ENCODE data around the gene ANAPC2.

ANAPC2 gene

DNA sequence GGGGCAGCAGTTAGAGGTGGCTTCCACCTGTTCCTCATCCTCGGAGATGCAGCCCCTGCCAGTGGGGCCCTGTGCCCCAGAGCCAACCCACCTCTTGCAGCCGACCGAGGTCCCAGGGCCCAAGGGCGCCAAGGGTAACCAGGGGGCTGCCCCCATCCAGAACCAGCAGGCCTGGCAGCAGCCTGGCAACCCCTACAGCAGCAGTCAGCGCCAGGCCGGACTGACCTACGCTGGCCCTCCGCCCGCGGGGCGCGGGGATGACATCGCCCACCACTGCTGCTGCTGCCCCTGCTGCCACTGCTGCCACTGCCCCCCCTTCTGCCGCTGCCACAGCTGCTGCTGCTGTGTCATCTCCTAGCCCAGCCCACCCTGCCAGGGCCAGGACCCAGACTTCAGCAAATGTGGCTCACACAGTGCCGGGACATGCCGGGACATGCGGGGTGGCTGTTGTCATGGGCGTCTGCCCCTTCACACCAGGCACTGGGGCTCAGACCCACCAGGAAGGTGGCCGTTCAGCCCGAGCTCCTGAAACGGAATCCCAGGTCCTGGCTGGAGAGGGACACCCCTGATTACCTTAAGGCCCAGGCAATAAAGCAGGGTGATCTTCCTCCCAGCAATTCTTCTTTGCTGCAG lies 37.5 kb upstream of the ANAPC2 start:
- Histone ChIP-seq H3K4me1 (ENCODE audit: control insufficient read depth, insufficient read depth, low read length) (peaks cover 23% of the 10 kb centered on the region), H3K27me3 (ENCODE audit: control insufficient read depth in 1 of 2, insufficient read depth in 2 of 2, low read length in 2 of 2) (peaks cover 22 to 30% of the 10 kb centered on the region in 2 donors), H3K27ac (ENCODE audit: low read length) (no peak overlapping the region), H3K9ac (ENCODE audit: low read length in 2 of 2) (no peak overlapping the region), H3K36me3 (ENCODE audit: control insufficient read depth in 2 of 2, insufficient read depth in 2 of 2, low read length in 2 of 2) (no peaks in the 10 kb centered on the region), H3K9me3 (ENCODE audit: control insufficient read depth in 2 of 2, low read length in 2 of 2) (no peaks in the 10 kb centered on the region), H3K4me3 (ENCODE audit: low read length in 2 of 2) (no peak overlapping the region)

- Histone ChIP-seq H3K4me1 (ENCODE audit: control insufficient read depth, insufficient read depth, low read length) (peaks cover 23% of the 10 kb centered on the region), H3K36me3 (ENCODE audit: control insufficient read depth in 2 of 2, insufficient read depth in 2 of 2, low read length in 2 of 2) (no peaks in the 10 kb centered on the region), H3K27ac (ENCODE audit: low read length) (peak within 1 kb of the TSS; percentile 85), H3K9ac (ENCODE audit: low read length in 2 of 2) (peak within 1 kb of the TSS; percentile 86 to 93), H3K9me3 (ENCODE audit: control insufficient read depth in 2 of 2, low read length in 2 of 2) (no peaks in the 10 kb centered on the region), H3K27me3 (ENCODE audit: control insufficient read depth in 1 of 2, insufficient read depth in 2 of 2, low read length in 2 of 2) (peaks cover 20 to 23% of the 10 kb centered on the region in 2 donors), H3K4me3 (ENCODE audit: low read length in 2 of 2) (peak within 1 kb of the TSS; percentile 83 to 88)
These were observed 36.7 kb upstream of the ANAPC2 start, which contains the start of gene CYSRT1 for GRCh38 chr9:137224830-137225694. Gene CYSRT1 (plus strand): TSS chr9:137225174. CDS start chr9:137225622, 448 bp downstream.

- Histone ChIP-seq H3K27ac (ENCODE audit: low read length) (peak overlapping the region; percentile 85), H3K9ac (ENCODE audit: low read length in 2 of 2) (peak overlapping the region; percentile 86 to 93), H3K27me3 (ENCODE audit: control insufficient read depth in 1 of 2, insufficient read depth in 2 of 2, low read length in 2 of 2) (peaks cover 5 to 7% of the 10 kb centered on the region in 2 donors), H3K36me3 (ENCODE audit: control insufficient read depth in 2 of 2, insufficient read depth in 2 of 2, low read length in 2 of 2) (no peaks in the 10 kb centered on the region), H3K9me3 (ENCODE audit: control insufficient read depth in 2 of 2, low read length in 2 of 2) (no peaks in the 10 kb centered on the region), H3K4me1 (ENCODE audit: control insufficient read depth, insufficient read depth, low read length) (peaks cover 23% of the 10 kb centered on the region), H3K4me3 (ENCODE audit: low read length in 2 of 2) (peak overlapping the region; percentile 83 to 88)
These were observed 35.0 kb upstream of the ANAPC2 start for GRCh38 chr9:137223078-137223970.

- Histone ChIP-seq H3K27me3 (ENCODE audit: control insufficient read depth in 1 of 2, insufficient read depth in 2 of 2, low read length in 2 of 2) (peaks cover 3 to 5% of the 10 kb centered on the region in 2 donors), H3K4me1 (ENCODE audit: control insufficient read depth, insufficient read depth, low read length) (peaks cover 21% of the 10 kb centered on the region), H3K27ac (ENCODE audit: low read length) (peak within 1 kb of the TSS; percentile 80), H3K9me3 (ENCODE audit: control insufficient read depth in 2 of 2, low read length in 2 of 2) (no peaks in the 10 kb centered on the region), H3K9ac (ENCODE audit: low read length in 2 of 2) (peak within 1 kb of the TSS; percentile 72 to 81), H3K4me3 (ENCODE audit: low read length in 2 of 2) (peak within 1 kb of the TSS; percentile 76 to 78), H3K36me3 (ENCODE audit: control insufficient read depth in 2 of 2, insufficient read depth in 2 of 2, low read length in 2 of 2) (no peaks in the 10 kb centered on the region)
These were observed 34.1 kb upstream of the ANAPC2 start, which contains the start of gene RNF208 for GRCh38 chr9:137222190-137223077. Gene RNF208 (minus strand): TSS chr9:137222240. CDS start chr9:137221212, 1,028 bp downstream.

DNA sequence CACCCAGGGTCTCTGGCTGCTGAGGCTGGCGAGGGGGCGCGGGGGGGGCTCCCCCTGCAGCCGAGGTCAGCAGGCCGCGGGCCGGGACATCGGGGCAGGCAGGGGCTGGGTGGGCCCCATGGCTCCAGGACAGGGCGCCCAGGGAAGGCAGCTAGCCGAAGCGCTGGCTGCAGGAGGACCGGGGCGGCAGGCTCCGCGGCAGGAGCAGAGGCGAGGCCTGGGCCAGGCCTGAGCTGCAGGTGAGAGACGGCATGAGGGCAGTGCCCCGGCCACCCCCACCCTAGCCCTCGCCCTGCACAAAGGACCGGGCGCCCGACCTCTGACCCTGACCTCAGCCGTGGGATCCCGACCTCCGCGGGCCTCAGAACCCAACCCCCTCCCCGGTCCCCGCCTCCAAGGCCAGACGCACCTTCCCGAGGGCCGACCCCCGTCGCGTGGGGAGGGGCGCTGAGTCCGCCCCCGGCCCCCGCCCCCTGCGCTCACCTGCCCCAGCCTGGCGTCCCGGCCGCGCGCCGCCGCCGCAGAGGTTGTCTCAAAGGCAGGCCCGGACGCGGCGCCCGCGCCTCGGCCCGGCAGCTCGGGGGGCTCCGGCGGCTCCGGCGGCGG lies 33.2 kb upstream of the ANAPC2 start:
- H3K27me3 ChIP-seq (ENCODE audit: control insufficient read depth in 1 of 2, insufficient read depth in 2 of 2, low read length in 2 of 2), result no peaks in the 10 kb centered on the region
- no peak overlapping the region for H3K9ac ChIP-seq (ENCODE audit: low read length in 2 of 2)
- H3K4me3 ChIP-seq (ENCODE audit: low read length in 2 of 2), result peak overlapping the region in 1 of 2 donors; percentile 57
- no peak overlapping the region for H3K27ac ChIP-seq (ENCODE audit: low read length)
- H3K36me3 ChIP-seq (ENCODE audit: control insufficient read depth in 2 of 2, insufficient read depth in 2 of 2, low read length in 2 of 2), result no peaks in the 10 kb centered on the region
- peaks cover 20% of the 10 kb centered on the region for H3K4me1 ChIP-seq (ENCODE audit: control insufficient read depth, insufficient read depth, low read length)
- no peaks in the 10 kb centered on the region for H3K9me3 ChIP-seq (ENCODE audit: control insufficient read depth in 2 of 2, low read length in 2 of 2)

DNA sequence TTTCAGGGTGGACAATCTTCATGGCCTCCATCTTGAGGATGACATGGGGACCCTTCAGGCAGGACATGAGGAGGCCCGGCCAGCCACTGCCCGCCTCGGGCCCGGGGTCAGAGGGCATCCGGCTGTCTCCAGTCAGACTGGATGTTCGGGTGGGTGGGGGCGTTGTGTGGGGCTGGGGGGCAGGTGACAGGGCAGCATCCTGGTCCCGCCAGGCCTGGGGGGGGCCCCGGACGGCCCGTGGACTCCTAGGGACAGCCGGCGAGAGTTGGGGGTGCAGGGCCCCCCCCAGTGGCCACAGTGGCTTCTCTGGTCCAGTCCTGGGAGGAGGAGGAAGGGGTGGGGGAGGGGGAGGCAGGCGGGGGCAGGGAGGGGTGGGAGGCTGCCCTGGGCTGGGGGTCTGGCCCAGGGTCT lies 32.7 kb upstream of the ANAPC2 start:
- Histone ChIP-seq H3K27me3 (ENCODE audit: control insufficient read depth in 1 of 2, insufficient read depth in 2 of 2, low read length in 2 of 2) (no peaks in the 10 kb centered on the region), H3K9me3 (ENCODE audit: control insufficient read depth in 2 of 2, low read length in 2 of 2) (no peaks in the 10 kb centered on the region), H3K9ac (ENCODE audit: low read length in 2 of 2) (no peak overlapping the region), H3K27ac (ENCODE audit: low read length) (no peak overlapping the region), H3K4me1 (ENCODE audit: control insufficient read depth, insufficient read depth, low read length) (peaks cover 20% of the 10 kb centered on the region), H3K4me3 (ENCODE audit: low read length in 2 of 2) (peak overlapping the region in 1 of 2 donors; percentile 57), H3K36me3 (ENCODE audit: control insufficient read depth in 2 of 2, insufficient read depth in 2 of 2, low read length in 2 of 2) (no peaks in the 10 kb centered on the region)

- H3K9ac ChIP-seq (ENCODE audit: low read length in 2 of 2), result no peak overlapping the region
- H3K9me3 ChIP-seq (ENCODE audit: control insufficient read depth in 2 of 2, low read length in 2 of 2), result no peaks in the 10 kb centered on the region
- H3K4me1 ChIP-seq (ENCODE audit: control insufficient read depth, insufficient read depth, low read length), result peaks cover 20% of the 10 kb centered on the region
- no peak overlapping the region for H3K4me3 ChIP-seq (ENCODE audit: low read length in 2 of 2)
- no peak overlapping the region for H3K27ac ChIP-seq (ENCODE audit: low read length)
- H3K36me3 ChIP-seq (ENCODE audit: control insufficient read depth in 2 of 2, insufficient read depth in 2 of 2, low read length in 2 of 2), result no peaks in the 10 kb centered on the region
- H3K27me3 ChIP-seq (ENCODE audit: control insufficient read depth in 1 of 2, insufficient read depth in 2 of 2, low read length in 2 of 2), result no peaks in the 10 kb centered on the region
These were observed 32.1 kb upstream of the ANAPC2 start for GRCh38 chr9:137220317-137221094.

GRCh38 chr9:137219757-137220316 lies 31.5 kb upstream of the ANAPC2 start:
- Histone ChIP-seq H3K27me3 (ENCODE audit: control insufficient read depth in 1 of 2, insufficient read depth in 2 of 2, low read length in 2 of 2) (no peaks in the 10 kb centered on the region), H3K27ac (ENCODE audit: low read length) (no peak overlapping the region), H3K4me1 (ENCODE audit: control insufficient read depth, insufficient read depth, low read length) (peaks cover 20% of the 10 kb centered on the region), H3K9me3 (ENCODE audit: control insufficient read depth in 2 of 2, low read length in 2 of 2) (no peaks in the 10 kb centered on the region), H3K4me3 (ENCODE audit: low read length in 2 of 2) (no peak overlapping the region), H3K9ac (ENCODE audit: low read length in 2 of 2) (no peak overlapping the region), H3K36me3 (ENCODE audit: control insufficient read depth in 2 of 2, insufficient read depth in 2 of 2, low read length in 2 of 2) (no peaks in the 10 kb centered on the region)

Data from stomach smooth muscle (tissue), 2 donors.